ENCODE measurements around the gene MRTFB. TPM values are rescaled to one million over a fixed set of nuclear protein-coding genes. Genes with fewer than 3 reads are reported as not detected.

MRTFB gene
- total RNA-seq, 3 donors from 2014 or later (not counting 1 experiment from before 2014, with no cell fraction given) = 12.8 to 22.8 (median 19.6) TPM

DNA sequence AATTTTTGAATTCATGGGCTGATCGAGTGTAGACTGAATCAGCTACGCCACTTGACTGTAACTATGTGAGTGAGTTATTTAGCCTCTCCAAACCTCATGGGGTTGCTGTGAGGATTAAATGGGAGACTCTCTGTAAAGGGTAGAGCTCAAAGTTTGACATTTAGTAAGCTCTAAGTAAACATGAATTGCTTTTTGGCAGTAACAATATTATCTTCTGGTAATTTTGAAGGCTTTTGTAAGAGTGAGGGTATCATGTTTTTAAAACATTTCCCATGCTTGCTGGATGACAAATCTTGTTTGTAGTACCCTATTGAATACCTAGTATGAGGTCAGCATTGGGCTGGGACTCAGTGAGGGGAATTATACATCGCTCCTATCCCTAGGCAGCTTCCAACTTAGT is 35.3 kb downstream of the MRTFB start:
- Mint-ChIP-seq H3K27me3 (ENCODE audit: low read depth in 2 of 2) (no peaks in the 10 kb centered on the region), H3K27ac (no peak overlapping the region), H3K9me3 (no peaks in the 10 kb centered on the region), H3K4me1 (peaks cover 15 to 22% of the 10 kb centered on the region in 2 donors), H3K36me3 (no peaks in the 10 kb centered on the region), H3K4me3 (no peak overlapping the region)
- Histone ChIP-seq H3K9me3 (ENCODE audit: control insufficient read depth, insufficient read depth, low read length) (no peaks in the 10 kb centered on the region), H3K27me3 (ENCODE audit: control insufficient read depth, insufficient read depth, low read length) (no peaks in the 10 kb centered on the region), H3K4me3 (ENCODE audit: low read length) (no peak overlapping the region), H3K27ac (ENCODE audit: low read length) (no peak overlapping the region), H3K36me3 (ENCODE audit: control insufficient read depth, insufficient read depth, low read length) (no peaks in the 10 kb centered on the region), H3K4me1 (ENCODE audit: control insufficient read depth, insufficient read depth, low read length) (no peaks in the 10 kb centered on the region)
- TF ChIP-seq, protein P1, sequence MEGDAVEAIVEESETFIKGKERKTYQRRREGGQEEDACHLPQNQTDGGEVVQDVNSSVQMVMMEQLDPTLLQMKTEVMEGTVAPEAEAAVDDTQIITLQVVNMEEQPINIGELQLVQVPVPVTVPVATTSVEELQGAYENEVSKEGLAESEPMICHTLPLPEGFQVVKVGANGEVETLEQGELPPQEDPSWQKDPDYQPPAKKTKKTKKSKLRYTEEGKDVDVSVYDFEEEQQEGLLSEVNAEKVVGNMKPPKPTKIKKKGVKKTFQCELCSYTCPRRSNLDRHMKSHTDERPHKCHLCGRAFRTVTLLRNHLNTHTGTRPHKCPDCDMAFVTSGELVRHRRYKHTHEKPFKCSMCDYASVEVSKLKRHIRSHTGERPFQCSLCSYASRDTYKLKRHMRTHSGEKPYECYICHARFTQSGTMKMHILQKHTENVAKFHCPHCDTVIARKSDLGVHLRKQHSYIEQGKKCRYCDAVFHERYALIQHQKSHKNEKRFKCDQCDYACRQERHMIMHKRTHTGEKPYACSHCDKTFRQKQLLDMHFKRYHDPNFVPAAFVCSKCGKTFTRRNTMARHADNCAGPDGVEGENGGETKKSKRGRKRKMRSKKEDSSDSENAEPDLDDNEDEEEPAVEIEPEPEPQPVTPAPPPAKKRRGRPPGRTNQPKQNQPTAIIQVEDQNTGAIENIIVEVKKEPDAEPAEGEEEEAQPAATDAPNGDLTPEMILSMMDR (IDR thresholded peaks at IDR 0.05) = no peak
- intact Hi-C loops (cut with micrococcal nuclease) = no loop called here
- WGBS (ENCODE audit: insufficient coverage) = 91% methylated on average over 3 of the region's 3 CpGs
- no peak for ATAC-seq
- no peak for DNase-seq

DNA sequence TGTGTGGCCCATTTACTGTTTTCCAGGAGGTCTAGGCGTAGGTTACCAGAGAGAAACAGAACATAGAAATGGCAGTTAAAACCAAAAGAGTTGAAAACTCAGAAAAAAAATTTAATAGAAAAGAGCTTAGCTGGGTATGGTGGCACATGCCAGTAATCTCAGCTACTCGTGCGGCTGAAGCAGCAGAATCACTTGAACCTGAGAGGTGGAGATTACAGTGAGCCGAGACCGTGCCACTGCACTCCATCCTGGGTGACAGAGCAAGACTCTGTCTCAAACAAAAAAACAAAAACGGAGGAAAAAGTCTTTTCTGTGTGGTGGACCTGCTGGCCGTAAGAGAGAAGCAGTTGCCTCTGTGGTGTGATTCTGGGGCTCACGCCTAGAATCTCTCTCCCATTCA is 35.8 kb downstream of the MRTFB start:
- H3K9me3 ChIP-seq (ENCODE audit: control insufficient read depth, insufficient read depth, low read length) = no peaks in the 10 kb centered on the region
- no peak overlapping the region for H3K4me3 Mint-ChIP-seq
- intact Hi-C loops (cut with micrococcal nuclease) = no loop called here
- ATAC-seq = no peak
- no peak overlapping the region for H3K4me3 ChIP-seq (ENCODE audit: low read length)
- H3K27me3 ChIP-seq (ENCODE audit: control insufficient read depth, insufficient read depth, low read length) = no peaks in the 10 kb centered on the region
- no peak overlapping the region for H3K27ac ChIP-seq (ENCODE audit: low read length)
- no peaks in the 10 kb centered on the region for H3K4me1 ChIP-seq (ENCODE audit: control insufficient read depth, insufficient read depth, low read length)
- 95% methylated on average over 8 of the region's 8 CpGs for WGBS (ENCODE audit: insufficient coverage)
- H3K36me3 ChIP-seq (ENCODE audit: control insufficient read depth, insufficient read depth, low read length) = no peaks in the 10 kb centered on the region
- H3K27ac Mint-ChIP-seq = no peak overlapping the region
- peaks cover 10 to 17% of the 10 kb centered on the region in 2 donors for H3K4me1 Mint-ChIP-seq
- DNase-seq = no peak
- TF ChIP-seq, protein P1 (IDR thresholded peaks at IDR 0.05) = no peak
- no peaks in the 10 kb centered on the region for H3K27me3 Mint-ChIP-seq (ENCODE audit: low read depth in 2 of 2)
- no peaks in the 10 kb centered on the region for H3K36me3 Mint-ChIP-seq
- no peaks in the 10 kb centered on the region for H3K9me3 Mint-ChIP-seq

DNA sequence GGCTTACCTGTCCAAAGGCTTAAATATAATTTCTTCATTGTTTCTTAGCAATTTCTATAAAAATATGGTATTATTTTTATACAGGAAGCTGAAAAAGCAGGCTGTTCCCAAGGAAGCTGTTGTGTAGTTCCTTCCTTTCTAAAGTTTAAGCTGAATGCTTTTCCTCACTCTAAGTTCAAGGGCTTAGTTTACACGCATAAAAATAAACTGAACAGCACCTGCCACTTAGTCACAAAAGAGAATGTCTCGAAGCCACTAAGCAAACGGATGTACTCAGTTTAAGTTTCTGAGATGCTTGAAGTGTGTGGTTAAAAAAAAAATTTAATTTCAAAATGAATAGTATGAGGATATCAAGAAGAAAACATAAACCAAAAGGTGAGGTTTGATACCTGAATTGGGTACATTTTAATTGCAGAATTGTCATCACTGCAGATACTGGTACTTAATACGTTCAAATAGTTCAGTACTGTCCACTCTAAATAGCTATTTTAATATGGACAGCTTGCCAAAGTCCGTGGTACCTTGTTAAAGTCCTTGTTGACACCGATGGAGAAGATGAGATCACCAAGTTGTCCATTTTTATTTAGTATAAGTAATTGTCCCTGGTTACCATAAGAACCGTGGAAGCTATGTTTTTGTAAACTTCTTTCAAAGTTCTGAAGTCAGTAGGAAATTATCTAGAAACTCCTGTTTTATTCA is 38.1 kb downstream of the MRTFB start:
- Histone ChIP-seq H3K9me3 (ENCODE audit: control insufficient read depth, insufficient read depth, low read length) (no peaks in the 10 kb centered on the region), H3K27ac (ENCODE audit: low read length) (no peak overlapping the region), H3K36me3 (ENCODE audit: control insufficient read depth, insufficient read depth, low read length) (no peaks in the 10 kb centered on the region), H3K27me3 (ENCODE audit: control insufficient read depth, insufficient read depth, low read length) (no peaks in the 10 kb centered on the region), H3K4me3 (ENCODE audit: low read length) (no peak overlapping the region), H3K4me1 (ENCODE audit: control insufficient read depth, insufficient read depth, low read length) (no peaks in the 10 kb centered on the region)
- Mint-ChIP-seq H3K4me1 (peaks cover under 1 to 2% of the 10 kb centered on the region in 2 donors), H3K9me3 (no peaks in the 10 kb centered on the region), H3K36me3 (no peaks in the 10 kb centered on the region), H3K27me3 (ENCODE audit: low read depth in 2 of 2) (no peaks in the 10 kb centered on the region), H3K27ac (no peak overlapping the region), H3K4me3 (no peak overlapping the region)
- WGBS (ENCODE audit: insufficient coverage) = 90% methylated on average over 6 of the region's 7 CpGs
- ATAC-seq (no peak), DNase-seq (no peak)
- TF ChIP-seq, protein P1 (IDR thresholded peaks at IDR 0.05) = no peak
- intact Hi-C loops (cut with micrococcal nuclease) = no loop called here

Measured in natural killer cell (primary cell).